CD4-positive, alpha-beta T cell (primary cell): Measurements from ENCODE around the gene DLL3. TPM values are rescaled to one million over a fixed set of nuclear protein-coding genes. Genes with fewer than 3 reads are reported as not detected.
"Not testable (repeated sequence)": the region's sequence is repeated elsewhere in the genome, so short reads cannot be mapped to it uniquely, and the experiment has no call there.

ENCODE experiments used
- ATAC-seq: fragments of 200-7000 bp; cut with Tn5 transposase; one replicate; pipeline ENCODE4 v1.10.0; 2022; ENCODE audit warnings: mild to moderate bottlenecking; ENCODE audit not compliant: poor library complexity
- CTCF ChIA-PET: fragments of 350-600 bp; sonication (Branson Sonifier 250); formaldehyde crosslinking; loops from one replicate; lab custom pipeline; 2021; ENCODE audit warnings: antibody characterized with exemption, inconsistent platforms; lab: Charles Lee
- POLR2A ChIA-PET: fragments of 350-600 bp; sonication (Branson Sonifier 250); formaldehyde crosslinking; loops from one replicate; lab custom pipeline; 2021; ENCODE audit warnings: antibody characterized with exemption, inconsistent platforms; lab: Charles Lee
- DNase-seq, 14 experiments: peaks; one replicate each; pipeline ENCODE4 v3.0.0-alpha.2; 2013 to 2020; ENCODE audit warnings: mixed read lengths in 2 of 14
- H3K27ac ChIP-seq, 2 donors: one replicate each; pipeline versions ENCODE4 v1.5.1 to v1.7.0; 2013; ENCODE audit warnings: low read length in 2 of 2, low read depth in 1 of 2, mild to moderate bottlenecking in 1 of 2
- H3K27me3 ChIP-seq, 2 experiments: 1 replicate in 1 of 2; 2 replicates in 1 of 2; pipeline versions ENCODE4 v1.6.1 to v1.7.0; 2013; ENCODE audit warnings: low read length in 2 of 2, control low read depth in 1 of 2, mild to moderate bottlenecking in 1 of 2, moderate library complexity in 1 of 2; ENCODE audit not compliant: insufficient read depth in 2 of 2, control insufficient read depth in 1 of 2
- H3K36me3 ChIP-seq: one replicate; pipeline ENCODE4 v1.6.1; 2013; ENCODE audit warnings: low read length, control low read depth; ENCODE audit not compliant: insufficient read depth
- H3K4me1 ChIP-seq: one replicate; pipeline ENCODE4 v1.6.1; 2013; ENCODE audit warnings: low read length, control low read depth; ENCODE audit not compliant: insufficient read depth
- H3K4me3 ChIP-seq: one replicate; pipeline ENCODE4 v1.5.1; 2013; ENCODE audit warnings: mild to moderate bottlenecking, low read length, moderate library complexity
- H3K9me3 ChIP-seq, 2 experiments: 1 replicate in 1 of 2; 2 replicates in 1 of 2; pipeline versions ENCODE4 v1.6.1 to v1.7.0; 2013; ENCODE audit warnings: low read length in 2 of 2, mild to moderate bottlenecking in 2 of 2, control low read depth in 1 of 2, moderate library complexity in 1 of 2; ENCODE audit not compliant: control insufficient read depth in 1 of 2, insufficient read depth in 1 of 2
- H3K27ac Mint-ChIP-seq: one replicate; pipeline ENCODE4 v1.8.0; 2020; ENCODE audit warnings: mixed read lengths
- H3K27me3 Mint-ChIP-seq: one replicate; pipeline ENCODE4 v1.8.0; 2021; ENCODE audit warnings: mixed read lengths
- H3K36me3 Mint-ChIP-seq: one replicate; pipeline ENCODE4 v1.8.0; 2021; ENCODE audit warnings: low read depth, mixed read lengths
- H3K4me1 Mint-ChIP-seq: one replicate; pipeline ENCODE4 v1.8.0; 2021; ENCODE audit warnings: low read depth, mixed read lengths
- H3K4me3 Mint-ChIP-seq: one replicate; pipeline ENCODE4 v1.8.0; 2020; ENCODE audit warnings: mild to moderate bottlenecking, mixed read lengths
- H3K9me3 Mint-ChIP-seq: one replicate; pipeline ENCODE4 v1.8.0; 2020; ENCODE audit warnings: mixed read lengths
- CTCF ChIP-seq: fragments of 200-600 bp; IDR thresholded peaks from one replicate; pipeline ENCODE4 v1.8.0; 2022; ENCODE audit warnings: antibody characterized with exemption, mild to moderate bottlenecking
- intact Hi-C, 2 experiments: fragments of 100-400 bp; cut with DNase I in 1 of 2; cut with micrococcal nuclease in 1 of 2; formaldehyde crosslinking; loops; one replicate each; pipeline versions ENCODE4 v1.15.1 to v1.9.0; 2023 to 2025; cut with DNase I, micrococcal nuclease
- polyA plus RNA-seq, 2 donors: library from polyadenylated mRNA; unstranded; fragments of 120-200 nt; gene quantifications; one replicate each; pipeline ENCODE4 v1.2.1, GENCODE V29; 2013
- total RNA-seq, 174 experiments: library from RNA in 2 of 174; stranded (reverse) in 2 of 174; gene quantifications; one replicate each; pipeline ENCODE4 v1.2.3 and lab custom pipeline; 2021 to 2026

The DLL3 gene
- total RNA-seq (not detected), total RNA-seq (lab: John Stamatoyannopoulos, UW) (0 to 3.5 (median 0.16) reads per million in 172 experiments)
- 0.16 TPM for polyA plus RNA-seq (2013, experiment 1 of 2)
- 0.05 TPM for polyA plus RNA-seq (2013, experiment 2 of 2)

GRCh38 chr19:39498798-39499642, at the start of gene DLL3:
DLL3 (plus strand) TSS chr19:39498947; CDS start chr19:39498975, 28 bp downstream.
- no peak within 1 kb of the TSS for H3K27ac Mint-ChIP-seq
- DNase-seq, result peak in 2 of 14 experiments; percentile 8 to 37
- POLR2A ChIA-PET, result interaction anchor here (0.6 kb wide), 1 partner anchor 731 kb away, joined by 4 read pairs; no protein-coding TSS in a partner anchor
- intact Hi-C loops, result no loop called here
- H3K36me3 ChIP-seq, result no peaks in the 10 kb centered on the region
- peaks cover 27% of the 10 kb centered on the region for H3K4me1 Mint-ChIP-seq
- H3K9me3 Mint-ChIP-seq, result no peaks in the 10 kb centered on the region
- peak within 1 kb of the TSS; percentile 31 for H3K4me3 Mint-ChIP-seq
- no peak for TF ChIP-seq CTCF
- CTCF ChIA-PET, result interaction anchor here (1.8 kb wide), 1 partner anchor 34 kb away, joined by 8 read pairs; the partner anchor contains the start of gene EID2B
- peak; percentile 10 for ATAC-seq
- H3K4me3 ChIP-seq, result peak within 1 kb of the TSS; percentile 10
- H3K27me3 ChIP-seq, result peaks cover 35 to 55% of the 10 kb centered on the region in 2 experiments
- peaks cover 0 to 17% of the 10 kb centered on the region in 2 experiments for H3K9me3 ChIP-seq
- H3K27ac ChIP-seq, result no peak within 1 kb of the TSS
- no peaks in the 10 kb centered on the region for H3K36me3 Mint-ChIP-seq
- peaks cover 56% of the 10 kb centered on the region for H3K27me3 Mint-ChIP-seq
- H3K4me1 ChIP-seq, result peaks cover 30% of the 10 kb centered on the region

GRCh38 chr19:39449116-39449797, 49.5 kb upstream of the DLL3 start:
- DNase-seq, result no peak
- H3K4me1 Mint-ChIP-seq, result peaks cover 79% of the 10 kb centered on the region

GRCh38 chr19:39451257-39451656, 47.5 kb upstream of the DLL3 start:
- CTCF ChIA-PET, DNase-seq, ATAC-seq, H3K4me3 Mint-ChIP-seq, H3K27ac ChIP-seq, H3K27me3 ChIP-seq, H3K4me3 ChIP-seq, POLR2A ChIA-PET, H3K9me3 ChIP-seq, H3K27me3 Mint-ChIP-seq, intact Hi-C loops, H3K9me3 Mint-ChIP-seq: not testable (repeated sequence)
- H3K4me1 Mint-ChIP-seq, result peaks cover 70% of the 10 kb centered on the region
- peak overlapping the region; percentile 22 for H3K27ac Mint-ChIP-seq
- Histone ChIP-seq H3K36me3 (peaks cover 53% of the 10 kb centered on the region), H3K4me1 (peaks cover 57% of the 10 kb centered on the region)
- peaks cover 64% of the 10 kb centered on the region for H3K36me3 Mint-ChIP-seq

More at GRCh38 chr19:39449116-39449797, 49.5 kb upstream of the DLL3 start:
- no peaks in the 10 kb centered on the region for H3K27me3 Mint-ChIP-seq
- no peak for ATAC-seq
- H3K27ac ChIP-seq, result no peak overlapping the region
- peak overlapping the region; percentile 83 for H3K4me3 Mint-ChIP-seq
- H3K27ac Mint-ChIP-seq, result peak overlapping the region; percentile 78
- peaks cover 65% of the 10 kb centered on the region for H3K36me3 Mint-ChIP-seq
- ChIA-PET CTCF (no interaction called here), POLR2A (no interaction called here)
- TF ChIP-seq CTCF, result no peak
- no peak overlapping the region for H3K4me3 ChIP-seq
- peaks cover 65% of the 10 kb centered on the region for H3K4me1 ChIP-seq
- H3K36me3 ChIP-seq, result peaks cover 44% of the 10 kb centered on the region
- no peaks in the 10 kb centered on the region for H3K9me3 ChIP-seq
- no peaks in the 10 kb centered on the region for H3K9me3 Mint-ChIP-seq
- no peaks in the 10 kb centered on the region for H3K27me3 ChIP-seq
- intact Hi-C loops, result loop anchor here (5.0 to 10.0 kb wide), 2 partner anchors 33 to 746 kb away; partner anchors contain the start of genes MAP3K10 (in 1 of the 2) and TIMM50 (in 1 of the 2)
